ENCODE data around the gene AGAP1.

AGAP1 gene

DNA sequence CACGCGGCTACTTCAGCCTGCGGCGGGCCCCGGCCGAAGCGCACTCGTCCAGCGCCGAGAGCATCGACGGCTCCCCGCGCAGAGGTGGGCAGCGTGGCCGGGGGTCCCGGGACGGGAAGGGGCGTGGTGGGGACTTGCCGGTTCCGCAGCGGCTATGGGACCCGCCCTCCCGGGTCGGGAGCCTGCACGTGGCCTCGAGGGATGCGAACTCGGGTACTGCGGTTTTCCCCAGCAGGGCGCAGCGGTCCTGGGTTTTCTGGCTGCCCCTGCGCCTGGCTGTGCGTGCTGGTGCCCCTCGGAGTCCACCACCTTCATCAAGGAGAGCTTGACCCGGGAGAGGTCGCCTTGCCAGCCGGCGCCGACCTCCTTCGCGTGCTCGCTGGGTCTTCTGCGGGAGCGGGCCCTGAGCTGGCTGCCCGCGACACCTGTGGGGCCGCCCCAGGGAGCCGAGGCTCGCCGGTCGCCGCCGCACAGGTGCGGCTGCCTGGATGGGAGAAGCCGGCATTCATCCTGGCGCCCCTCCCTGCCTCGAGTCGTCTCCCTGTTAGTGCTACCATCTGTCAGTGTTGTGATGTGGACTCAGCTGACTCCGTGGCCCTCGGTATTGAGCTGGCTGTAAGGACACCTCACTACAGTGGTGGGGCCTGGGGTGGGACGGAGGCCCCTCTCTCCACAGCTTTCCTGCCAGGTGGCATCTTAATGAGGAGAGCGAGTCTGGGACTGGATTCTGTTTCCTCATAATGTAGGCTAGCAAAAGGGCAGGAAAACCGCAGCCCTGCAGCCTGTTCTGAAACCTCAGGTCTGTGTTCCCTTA, 177.3 kb downstream of the AGAP1 start:
- DNase-seq: no peak

DNA sequence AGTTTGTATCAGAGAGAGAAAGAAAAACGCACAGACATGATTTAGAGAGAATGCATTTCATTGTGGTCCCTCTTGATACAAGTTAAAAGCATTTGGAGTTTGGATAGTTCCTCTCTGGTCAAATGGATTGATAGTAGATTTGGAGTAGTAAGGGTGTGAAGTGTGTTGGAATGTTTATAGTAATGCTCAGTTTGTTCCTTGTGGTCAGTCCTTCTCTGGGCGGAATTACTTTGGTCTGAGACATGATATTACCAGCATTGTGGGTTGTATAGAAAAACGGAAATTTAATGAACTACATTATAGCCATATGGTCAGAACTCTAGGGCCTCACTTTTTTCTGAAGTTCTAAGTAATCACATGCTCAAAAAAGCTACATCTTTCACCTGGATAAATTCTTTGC, 178.9 kb downstream of the AGAP1 start:
- no peak for DNase-seq

DNA sequence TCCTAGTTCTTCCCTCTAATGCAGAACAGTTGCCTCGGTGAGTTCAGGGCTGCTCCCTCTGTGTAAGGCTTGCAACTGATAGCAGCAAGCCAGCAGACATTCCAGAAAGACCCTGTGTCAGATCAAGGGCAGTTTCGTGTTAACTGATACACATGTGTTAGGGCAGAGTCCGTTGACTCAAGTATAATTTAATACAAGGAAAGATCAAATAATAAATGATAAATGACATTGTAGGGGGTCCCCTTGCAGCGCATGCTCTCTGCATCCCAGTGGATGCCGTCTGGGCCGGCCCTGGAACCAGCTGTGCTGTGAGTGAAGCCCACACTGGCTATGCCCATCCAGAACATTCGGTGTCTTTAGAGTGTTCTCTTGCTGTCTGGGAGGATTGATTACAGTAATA, 180.3 kb downstream of the AGAP1 start:
- DNase-seq: no peak

DNA sequence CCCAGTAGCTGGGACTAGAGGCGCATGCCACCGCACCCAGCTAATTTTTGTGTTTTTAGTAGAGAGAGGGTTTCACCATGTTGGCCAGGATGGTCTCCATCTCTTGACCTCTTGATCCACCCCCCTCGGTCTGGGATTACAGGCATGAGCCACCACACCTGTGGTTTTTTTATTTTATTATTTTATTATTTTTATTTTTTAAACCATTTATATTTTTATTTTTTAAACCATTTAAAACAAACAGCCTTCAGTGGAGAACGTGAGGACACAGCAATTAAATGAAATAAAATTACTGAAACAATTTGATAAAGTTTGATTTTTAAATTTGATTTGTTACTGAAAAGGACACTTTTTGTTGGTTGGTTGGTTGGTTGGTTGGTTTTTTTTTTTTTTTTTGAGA, 181.0 kb downstream of the AGAP1 start:
- DNase-seq: no peak

DNA sequence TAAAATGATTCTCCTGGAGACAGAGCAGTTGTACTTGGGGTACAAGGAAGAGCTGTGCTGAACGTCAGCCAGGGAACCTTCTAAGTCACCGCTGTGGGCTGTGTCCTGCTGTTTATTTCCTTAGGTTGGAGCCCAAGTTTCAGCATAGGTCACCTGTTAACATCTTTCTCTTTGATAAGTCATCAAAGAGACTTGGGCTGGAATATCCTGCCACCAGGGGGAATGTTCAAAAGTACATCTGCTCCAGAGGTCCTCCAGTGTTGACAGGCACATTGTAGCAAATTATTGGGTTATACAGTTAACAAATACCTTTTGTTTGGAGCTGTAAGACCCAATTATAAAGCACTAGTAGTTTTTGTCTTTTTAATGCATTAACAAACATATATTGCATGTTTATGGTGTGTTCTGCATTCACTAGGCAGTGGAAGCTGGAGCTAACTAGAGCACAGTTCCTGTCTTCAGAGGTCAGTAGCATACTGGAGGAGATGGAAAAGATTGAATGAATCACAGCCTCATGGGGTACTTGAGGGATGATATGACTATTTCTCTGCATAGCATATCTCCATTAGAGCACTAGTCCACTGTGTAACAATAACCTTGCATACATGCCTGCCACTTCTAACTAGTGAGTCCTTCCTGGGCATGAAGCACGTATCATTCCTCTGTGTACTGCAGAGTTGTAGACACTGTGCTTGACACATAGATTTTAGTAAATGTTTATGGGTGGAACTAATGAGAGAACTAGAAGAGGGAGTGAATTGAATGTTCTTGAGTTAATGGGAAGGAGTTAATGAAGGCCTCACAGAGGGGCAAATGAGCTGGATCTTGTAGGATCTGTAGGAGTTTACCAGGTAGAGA, 182.1 kb downstream of the AGAP1 start:
- no peak for DNase-seq

DNA sequence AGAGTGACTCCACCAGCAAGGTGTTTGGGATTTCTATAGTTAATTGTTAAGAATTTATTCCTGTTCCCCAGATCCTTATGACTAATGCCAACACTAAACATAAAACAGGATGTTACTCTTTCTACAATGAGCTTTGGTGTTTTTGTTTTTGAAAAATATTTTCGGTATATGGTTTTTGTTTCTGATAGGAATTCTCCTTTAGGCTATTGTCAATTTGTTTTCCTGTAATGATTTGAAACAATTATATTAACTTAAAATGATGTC, 182.6 kb downstream of the AGAP1 start:
- DNase-seq: no peak

DNA sequence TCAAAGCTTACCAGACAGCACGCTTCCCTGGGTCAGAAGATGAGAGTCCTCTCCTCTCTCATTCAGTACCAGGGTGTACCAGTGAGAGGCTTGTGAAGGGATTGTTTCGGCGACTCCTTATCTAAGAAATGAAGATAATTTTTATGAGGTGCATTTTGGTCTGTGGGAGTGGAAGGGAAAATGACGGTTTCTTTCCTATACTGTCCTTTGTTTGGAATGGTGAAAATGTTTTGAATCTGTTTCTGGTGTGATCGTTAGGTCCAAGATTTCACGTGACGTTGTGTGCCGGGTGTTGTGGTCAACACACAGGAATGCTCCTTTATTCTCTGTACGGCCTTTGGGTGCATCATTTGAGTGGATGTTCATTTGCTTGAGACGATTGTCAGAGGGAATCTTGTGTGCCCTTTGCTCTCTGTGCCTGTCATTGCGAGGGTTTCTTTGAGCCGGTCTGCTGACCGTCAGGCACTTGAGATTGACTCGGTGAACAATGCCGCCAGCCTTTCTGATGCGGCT, 183.5 kb downstream of the AGAP1 start:
- DNase-seq: no peak

DNA sequence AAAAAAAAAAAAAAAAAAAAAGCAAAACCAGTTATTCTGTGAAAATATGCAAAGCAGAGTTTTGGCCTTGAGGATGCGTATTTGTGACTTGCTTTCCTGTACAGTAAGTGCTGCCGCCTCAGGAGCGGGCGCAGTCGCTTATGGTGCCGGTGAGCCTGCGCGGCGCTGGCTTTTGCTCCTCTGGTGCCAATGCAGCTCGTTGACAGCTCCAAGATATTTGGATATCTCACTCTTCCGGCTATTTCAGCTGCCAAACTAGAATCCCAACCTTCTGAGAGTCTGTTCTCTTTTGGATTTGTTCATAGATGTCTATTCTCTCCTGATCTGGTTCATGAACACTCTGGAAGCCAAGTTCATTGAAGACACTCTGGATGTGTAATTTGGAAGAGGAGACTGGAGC, 184.1 kb downstream of the AGAP1 start:
- no peak for DNase-seq

DNA sequence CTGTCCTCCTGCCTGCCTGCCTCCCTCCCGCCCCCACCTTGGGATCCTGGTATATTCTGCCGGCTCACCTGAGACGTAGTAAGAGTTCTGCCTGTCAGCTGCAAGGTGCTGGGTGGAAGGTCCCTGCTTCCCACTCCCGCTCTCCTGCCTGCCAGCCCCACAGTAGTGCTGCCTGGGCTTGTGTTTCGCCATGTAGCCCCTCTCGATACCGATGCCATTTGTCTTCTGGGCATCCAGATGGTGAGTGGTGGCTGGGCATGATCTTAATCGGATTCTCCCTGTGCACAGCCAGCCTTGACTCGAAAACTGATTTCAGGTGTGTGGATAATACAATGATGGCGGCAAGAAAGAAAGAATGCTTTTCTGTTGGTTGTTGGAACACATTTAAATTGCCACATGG, 184.9 kb downstream of the AGAP1 start:
- no peak for DNase-seq

DNA sequence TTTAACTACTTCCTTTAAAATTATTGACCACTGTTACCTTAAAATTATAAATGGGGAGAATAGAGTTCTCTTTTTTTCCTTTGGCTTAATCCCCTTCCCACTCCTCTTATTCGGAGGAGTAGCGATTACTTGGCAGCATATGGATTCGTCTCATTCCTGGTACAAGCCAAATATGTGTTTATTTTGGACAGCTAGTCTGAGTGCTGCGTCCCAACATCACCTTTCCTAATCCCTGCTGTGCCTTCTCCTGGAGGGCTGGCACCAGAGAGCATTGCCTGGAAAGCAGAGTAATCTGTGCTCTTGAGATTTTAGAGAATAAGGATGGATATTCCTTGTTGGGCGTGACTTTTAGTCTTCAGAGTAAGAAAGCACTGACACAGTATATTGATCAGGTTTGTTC, 185.6 kb downstream of the AGAP1 start:
- no peak for DNase-seq

DNA sequence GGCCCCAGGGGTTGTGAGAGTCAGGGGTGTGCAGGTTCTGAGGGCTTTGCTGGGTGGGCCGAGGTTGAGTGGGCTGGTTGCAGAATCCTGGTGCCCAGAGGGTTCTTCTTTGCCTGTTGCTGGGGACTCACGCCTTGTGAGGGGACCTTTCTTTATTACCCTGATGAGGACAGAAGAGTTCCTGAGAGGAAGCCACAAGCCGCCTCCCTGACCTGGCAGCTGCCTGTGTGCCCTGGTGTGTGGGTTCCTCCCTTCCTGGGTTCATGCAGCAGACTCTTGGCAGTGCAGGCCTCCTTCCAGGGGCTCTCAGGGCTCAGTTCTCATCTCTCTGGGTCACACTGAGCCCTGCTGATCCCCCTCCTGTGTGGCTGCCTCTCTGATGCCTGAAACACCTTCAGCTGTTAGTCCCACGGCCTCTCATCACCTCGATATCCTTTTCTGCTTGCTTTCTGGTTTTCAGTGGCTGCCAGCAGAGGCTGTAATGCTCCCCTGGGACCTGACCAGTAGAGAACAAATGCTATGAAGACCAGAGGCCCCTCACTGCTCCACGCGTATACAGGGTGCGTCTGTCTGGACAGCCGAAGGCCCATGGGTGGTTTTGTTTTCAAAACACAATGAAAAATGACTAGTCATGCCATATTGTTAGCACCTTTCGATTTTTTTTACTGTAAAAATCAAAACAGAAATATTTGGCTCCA, 191.3 kb downstream of the AGAP1 start:
- DNase-seq: peak; percentile 17

DNA sequence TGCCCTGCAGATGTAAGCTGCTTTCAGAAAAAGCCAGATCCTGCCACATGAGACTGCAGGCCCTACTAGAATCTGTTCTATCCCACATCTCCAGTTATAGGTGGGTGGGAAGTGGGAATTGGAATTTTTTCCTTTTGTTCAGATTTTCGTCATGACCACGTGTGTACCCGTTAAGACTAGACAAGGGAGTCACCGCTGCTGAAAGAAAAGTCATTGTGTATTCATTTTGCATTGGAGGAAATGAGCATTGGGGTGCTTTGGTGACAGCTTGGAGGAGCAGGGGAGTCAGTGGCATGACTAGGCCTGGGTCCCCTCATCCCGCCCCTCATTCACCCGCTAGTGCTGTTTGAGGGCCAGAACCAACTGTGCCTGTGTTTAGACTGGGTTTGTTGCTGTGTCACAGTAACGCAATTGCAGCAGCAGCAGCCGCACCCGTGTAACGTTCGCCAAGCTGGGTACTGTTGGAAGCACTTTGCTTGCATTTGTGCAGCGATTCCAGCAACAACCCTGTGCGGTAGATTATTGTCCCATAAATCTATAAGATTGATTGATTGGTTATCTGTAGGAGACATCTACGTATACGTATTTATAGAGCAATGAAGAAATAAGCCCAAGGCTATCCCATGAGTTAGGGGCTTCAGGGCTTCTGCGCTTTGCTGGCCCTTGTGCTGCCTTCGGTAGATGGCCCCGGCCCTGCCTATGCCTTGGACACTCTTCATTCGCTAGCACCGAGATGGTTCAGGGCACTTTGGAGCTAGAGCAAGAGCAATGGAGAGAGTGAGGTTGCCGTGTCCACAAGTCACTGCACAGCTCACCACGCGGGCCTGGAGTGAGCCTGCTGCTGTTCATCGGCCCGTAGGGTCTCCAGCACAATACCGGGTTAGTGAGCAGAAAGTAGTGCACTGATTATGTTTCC, 194.9 kb downstream of the AGAP1 start:
- DNase-seq: no peak

DNA sequence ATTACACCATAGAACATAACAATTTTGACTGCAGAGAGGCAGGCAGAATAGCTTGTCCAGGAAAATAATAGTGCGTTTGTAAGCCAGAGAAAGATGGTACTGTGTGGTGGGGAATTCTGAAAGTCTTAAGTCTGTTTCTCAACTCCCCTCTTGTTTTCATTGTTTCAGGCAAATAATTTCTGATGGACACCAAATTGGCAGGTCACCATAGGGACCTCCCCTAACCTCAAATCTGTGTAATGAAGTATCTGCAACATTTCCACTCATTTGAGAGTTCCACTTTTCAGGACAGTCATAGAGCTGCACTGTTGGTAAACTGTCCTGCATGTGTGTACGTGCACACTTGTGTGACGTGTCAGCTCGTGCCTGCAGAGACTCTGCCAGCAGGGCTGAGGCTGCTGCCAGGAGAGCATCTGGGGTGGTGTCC, 195.6 kb downstream of the AGAP1 start:
- no peak for DNase-seq

DNA sequence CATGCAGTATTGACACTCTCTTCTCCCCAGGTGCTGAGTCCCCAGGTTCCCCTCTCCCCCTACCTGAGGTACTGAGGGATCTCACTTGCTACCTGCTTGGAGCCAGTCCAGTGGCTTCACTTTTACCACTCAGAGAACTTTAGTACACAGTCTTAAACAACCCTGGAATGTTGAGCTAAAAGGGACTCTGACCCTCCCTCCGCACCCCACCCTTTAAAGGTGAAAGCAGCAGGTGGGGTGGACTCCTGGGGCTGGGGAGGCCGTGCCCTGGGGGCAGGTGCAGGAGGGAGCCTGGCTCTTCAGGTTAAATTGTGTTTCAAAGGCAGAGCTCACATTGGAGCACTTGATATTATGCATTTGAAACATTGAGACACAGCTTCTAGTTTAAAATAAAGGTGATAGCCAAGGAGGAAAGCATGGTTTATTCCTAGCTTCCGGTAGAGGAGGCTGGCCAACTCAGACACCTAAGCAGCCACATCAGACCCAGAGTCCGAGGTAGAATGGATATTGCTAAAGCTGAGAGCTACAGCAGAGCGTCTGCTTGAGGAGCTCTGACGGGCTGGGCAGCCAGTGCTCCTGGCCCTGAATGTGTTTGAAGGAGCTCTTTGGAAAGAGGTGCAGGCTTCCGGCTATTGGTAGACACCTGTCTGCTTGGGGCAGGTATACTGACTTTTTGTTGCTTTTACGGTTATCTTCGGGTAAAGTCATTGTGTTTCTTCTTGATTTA, 196.4 kb downstream of the AGAP1 start:
- no peak for DNase-seq

DNA sequence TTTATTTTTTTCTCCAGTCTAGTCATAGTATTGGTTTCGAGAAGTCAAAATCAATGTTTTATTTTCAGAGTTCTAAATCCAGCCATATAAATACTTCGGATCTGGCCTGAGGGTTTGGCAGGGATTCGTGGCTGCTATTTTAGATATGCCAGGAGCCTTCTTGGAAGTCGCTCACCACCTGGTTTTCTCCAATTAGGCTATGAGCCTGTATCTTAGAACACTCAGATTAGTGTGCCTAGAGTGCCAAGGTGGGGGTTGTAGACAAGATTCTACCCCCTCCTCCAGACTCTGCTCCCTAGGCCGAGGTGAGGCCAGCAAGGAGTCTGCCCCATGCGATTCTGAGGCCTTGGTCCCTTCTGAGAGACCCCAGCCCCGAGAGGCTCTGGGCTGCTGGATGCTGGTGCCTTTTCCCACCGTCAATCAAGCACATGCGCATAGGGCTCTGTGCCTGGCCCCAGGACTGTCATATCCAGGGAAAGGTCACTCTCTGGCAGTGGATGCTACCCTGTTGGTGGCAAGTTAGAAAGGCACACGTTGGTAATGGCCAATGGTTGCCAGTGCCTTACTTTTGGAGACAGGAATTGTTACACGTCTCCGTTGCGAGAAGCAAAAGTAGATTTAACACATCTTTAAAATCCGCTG, 197.1 kb downstream of the AGAP1 start:
- no peak for DNase-seq

DNA sequence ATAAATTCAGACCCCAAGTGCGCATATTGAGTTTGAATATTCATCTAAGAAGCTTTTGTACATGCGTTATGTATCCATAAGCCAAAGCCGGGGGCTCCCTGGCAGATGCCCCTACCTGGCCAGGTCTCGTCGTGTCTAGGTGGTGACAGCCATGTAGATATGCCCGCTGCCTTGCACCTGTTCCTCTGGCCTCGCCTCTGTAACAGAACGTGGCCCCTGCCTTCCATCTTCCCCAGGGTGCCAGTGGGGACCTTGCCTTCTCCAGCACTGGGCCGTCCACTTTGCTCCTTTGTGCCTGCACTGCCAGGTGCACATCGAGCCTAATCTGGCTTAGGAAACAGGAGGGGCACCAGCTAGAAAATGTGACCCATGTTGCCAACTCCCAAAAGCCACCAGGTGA, 198.2 kb downstream of the AGAP1 start:
- no peak for DNase-seq

DNA sequence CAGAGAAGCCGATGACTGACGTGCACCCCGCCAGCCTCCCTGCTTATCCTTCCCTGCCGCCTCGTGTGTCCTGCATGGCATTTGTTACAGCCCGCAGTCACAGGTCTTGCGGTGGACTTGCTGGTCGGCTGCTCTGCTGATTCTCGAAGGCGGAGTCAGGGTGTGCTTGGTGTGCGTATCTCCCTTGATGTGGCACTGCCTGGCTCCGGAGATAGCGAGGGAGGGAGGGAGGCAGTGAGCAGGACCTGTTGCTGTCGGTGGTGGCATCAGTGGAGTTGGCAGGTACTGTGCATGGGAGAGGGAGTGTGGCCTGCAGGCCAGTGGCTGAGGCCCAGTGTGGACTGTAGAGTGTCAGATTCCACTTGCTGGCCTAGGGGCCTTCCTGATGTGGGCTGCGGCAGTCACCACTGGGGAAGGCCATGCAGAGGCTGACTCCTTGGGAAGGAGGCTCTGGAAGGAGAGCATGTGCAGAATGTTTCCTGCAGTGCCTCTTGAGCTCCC, 198.9 kb downstream of the AGAP1 start:
- DNase-seq: no peak

DNA sequence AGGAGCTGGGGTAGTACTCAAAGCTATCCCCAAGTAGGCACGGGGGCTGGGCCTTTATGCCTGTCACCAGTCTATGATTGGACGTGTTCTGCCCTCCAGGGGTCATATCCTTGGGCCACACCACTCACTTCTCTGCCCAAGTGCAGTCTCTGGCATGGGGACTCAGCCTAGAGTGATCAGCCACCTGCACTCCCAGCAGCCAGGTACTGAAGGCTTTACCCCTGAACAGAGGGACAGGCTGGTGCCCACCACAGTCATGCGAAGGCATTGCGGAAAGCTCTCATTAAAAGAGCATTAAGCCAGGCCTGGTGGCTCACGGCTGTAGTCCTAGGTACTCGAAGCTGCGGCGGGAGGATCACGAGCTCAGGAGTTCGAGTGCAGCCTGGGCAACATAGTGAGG, 199.4 kb downstream of the AGAP1 start:
- DNase-seq: no peak

DNA sequence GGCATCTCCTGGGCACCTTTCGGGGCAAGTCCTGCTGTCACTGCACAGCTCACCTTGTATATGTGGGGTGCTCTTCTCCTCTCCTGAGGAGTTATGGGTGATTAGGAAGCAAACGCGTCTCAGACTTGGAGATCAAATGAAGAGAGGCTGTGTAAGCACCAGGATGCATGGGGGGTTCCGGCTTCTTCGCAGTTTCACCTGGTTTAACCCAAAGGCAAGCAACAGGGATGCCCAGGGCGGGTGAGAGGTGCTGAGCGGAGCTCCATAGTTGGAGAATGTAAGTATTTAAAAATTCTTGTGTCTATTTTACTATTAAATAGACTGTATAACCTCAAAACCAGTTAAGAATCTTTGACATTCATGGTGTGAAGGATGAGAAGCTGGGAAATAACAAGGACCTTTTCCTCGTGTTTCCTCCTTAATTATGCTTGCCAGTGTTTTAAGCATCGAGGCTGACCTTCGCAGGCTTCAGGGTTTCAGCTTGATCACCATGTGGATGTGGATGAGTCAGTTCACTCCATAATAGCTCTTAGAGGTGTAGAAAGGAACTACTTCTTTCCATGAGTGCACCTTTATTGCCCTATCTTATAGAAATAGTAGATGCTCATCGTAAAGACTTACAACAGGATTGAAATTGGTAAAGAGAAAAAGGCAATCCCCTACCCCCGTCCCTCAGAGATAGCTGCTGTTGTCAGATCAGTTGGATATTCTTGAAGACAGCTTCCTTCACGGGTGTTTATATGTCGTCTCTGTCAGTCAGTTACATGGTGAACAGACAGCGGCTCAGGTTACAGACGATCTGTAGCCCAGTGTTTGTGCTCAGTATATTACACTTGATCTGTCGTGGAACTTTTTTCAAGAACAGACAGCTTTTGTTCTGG, 201.1 kb downstream of the AGAP1 start:
- no peak for DNase-seq

DNA sequence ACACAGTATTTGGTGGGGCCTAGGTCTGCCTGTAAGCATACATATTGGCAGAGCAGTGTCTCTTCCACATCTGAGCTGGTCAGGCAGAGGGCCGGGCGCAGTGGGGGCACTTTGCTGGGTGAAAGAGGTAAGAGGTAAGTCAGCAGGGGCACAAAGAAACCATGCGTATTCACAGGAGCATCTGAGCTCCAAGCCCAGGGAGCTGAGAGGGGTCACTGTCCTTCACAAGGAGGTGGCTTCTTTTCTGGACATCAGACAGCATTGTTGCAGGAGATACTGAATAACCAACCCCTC, 201.7 kb downstream of the AGAP1 start:
- no peak for DNase-seq

All from CD4-positive, alpha-beta T cell treated with Interleukin-10 for 1 hour (primary cell).